GM23338 (cell line): ENCODE measurements around the gene ARHGEF10L. TPM values are rescaled to one million over a fixed set of nuclear protein-coding genes. Genes with fewer than 3 reads are reported as not detected.

Experiments used
- ATAC-seq: fragments of 200-7000 bp; cut with Tn5 transposase; 3 replicates; pipeline ENCODE4 v1.9.1; 2020
- DNase-seq: peaks from one replicate; pipeline ENCODE4 v3.0.0-alpha.2; 2015; ENCODE audit warnings: low spot score
- H2AFZ ChIP-seq: fragments of 200-600 bp; sonication (generic); 2 replicates; pipeline ENCODE4 v1.8.0; 2016; ENCODE audit warnings: antibody characterized with exemption, mild to moderate bottlenecking, moderate library complexity
- H3F3A ChIP-seq: fragments of 200-600 bp; sonication (generic); replicated peaks from 2 replicates; pipeline ENCODE4 v1.8.0; 2017; ENCODE audit warnings: antibody characterized with exemption, mixed run types, low read depth
- H3K27ac ChIP-seq: fragments of 200-600 bp; sonication (generic); 2 replicates; pipeline ENCODE4 v1.6.1; 2016; ENCODE audit warnings: low read depth
- H3K27me3 ChIP-seq: fragments of 200-600 bp; sonication (generic); 2 replicates; pipeline ENCODE4 v1.8.0; 2016; ENCODE audit warnings: mild to moderate bottlenecking, mixed run types, moderate library complexity; ENCODE audit not compliant: insufficient read depth
- H3K36me3 ChIP-seq: fragments of 200-600 bp; sonication (generic); 2 replicates; pipeline ENCODE4 v1.8.0; 2016; ENCODE audit warnings: mild to moderate bottlenecking; ENCODE audit not compliant: insufficient read depth
- H3K4me1 ChIP-seq: fragments of 200-600 bp; sonication (generic); 2 replicates; pipeline ENCODE4 v1.8.0; 2016; ENCODE audit warnings: mild to moderate bottlenecking, moderate library complexity; ENCODE audit not compliant: insufficient read depth
- H3K4me2 ChIP-seq: fragments of 200-600 bp; sonication (generic); 2 replicates; pipeline ENCODE4 v1.7.1; 2017; ENCODE audit warnings: mixed run types
- H3K4me3 ChIP-seq: fragments of 200-600 bp; sonication (generic); 2 replicates; pipeline ENCODE4 v1.6.1; 2016; ENCODE audit warnings: mixed run types
- H3K79me2 ChIP-seq: fragments of 200-600 bp; sonication (generic); replicated peaks from 2 replicates; pipeline ENCODE4 v1.8.0; 2017; ENCODE audit warnings: mild to moderate bottlenecking; ENCODE audit not compliant: insufficient read depth
- H3K9me2 ChIP-seq: fragments of 200-600 bp; sonication (generic); 2 replicates; pipeline ENCODE4 v1.8.0; 2017; ENCODE audit not compliant: insufficient read depth
- H4K20me1 ChIP-seq: fragments of 200-600 bp; sonication (generic); replicated peaks from 2 replicates; pipeline ENCODE4 v1.8.0; 2017; ENCODE audit warnings: mild to moderate bottlenecking; ENCODE audit not compliant: insufficient read depth
- H3K27ac Mint-ChIP-seq: 2 replicates; pipeline ENCODE4 v1.8.0; 2020; ENCODE audit warnings: inconsistent platforms, mild to moderate bottlenecking, moderate library complexity, mixed read lengths
- H3K27me3 Mint-ChIP-seq: 3 replicates; pipeline ENCODE4 v1.8.0; 2022; ENCODE audit warnings: low read depth, mild to moderate bottlenecking, moderate library complexity, mixed read lengths, inconsistent platforms; ENCODE audit not compliant: insufficient read depth, poor library complexity
- H3K36me3 Mint-ChIP-seq: 3 replicates; pipeline ENCODE4 v1.8.0; 2021; ENCODE audit warnings: low read depth, mild to moderate bottlenecking, inconsistent platforms, moderate library complexity, mixed read lengths
- H3K4me1 Mint-ChIP-seq: 3 replicates; pipeline ENCODE4 v1.8.0; 2020; ENCODE audit warnings: mild to moderate bottlenecking, inconsistent platforms, mixed read lengths
- H3K4me3 Mint-ChIP-seq: 3 replicates; pipeline ENCODE4 v1.8.0; 2021; ENCODE audit warnings: moderate library complexity, mild to moderate bottlenecking, inconsistent platforms, mixed read lengths
- H3K9me3 Mint-ChIP-seq: 3 replicates; pipeline ENCODE4 v1.8.0; 2020; ENCODE audit warnings: moderate library complexity, mild to moderate bottlenecking, inconsistent platforms, mixed read lengths
- CREB1 ChIP-seq: fragments of 250-450 bp; sonication (Bioruptor Pico); IDR thresholded peaks from 2 replicates; pipeline ENCODE4 v1.5.0; 2020; ENCODE audit warnings: low read depth, mild to moderate bottlenecking, moderate library complexity
- CTCF ChIP-seq, 2 experiments: fragments of 200-600 bp in 1 of 2; sonication (generic) in 1 of 2; conservative IDR thresholded peaks; 2 replicates each; pipeline versions ENCODE4 v1.5.1 to v1.6.1; 2016 to 2017; ENCODE audit warnings: antibody characterized with exemption in 2 of 2, low read depth in 2 of 2, mild to moderate bottlenecking in 2 of 2, moderate library complexity in 1 of 2
- EZH2 ChIP-seq: fragments of 200-600 bp; sonication (generic); IDR thresholded peaks from one replicate; pipeline ENCODE4 v1.8.0; 2017; ENCODE audit warnings: antibody characterized with exemption, mild to moderate bottlenecking, low read depth; ENCODE audit not compliant: unreplicated experiment
- EZH2phosphoT487 ChIP-seq: fragments of 200-600 bp; sonication (generic); IDR thresholded peaks from one replicate; pipeline ENCODE4 v1.8.1; 2018; ENCODE audit warnings: antibody characterized with exemption; ENCODE audit not compliant: unreplicated experiment
- JUNB ChIP-seq: IDR thresholded peaks from one replicate; pipeline ENCODE4 v1.6.1; 2016; ENCODE audit warnings: antibody characterized with exemption; ENCODE audit not compliant: unreplicated experiment
- NANOG ChIP-seq: IDR thresholded peaks from 2 replicates; pipeline ENCODE4 v1.6.1; 2016; ENCODE audit warnings: antibody characterized with exemption, borderline replicate concordance
- POLR2AphosphoS5 ChIP-seq: IDR thresholded peaks from 2 replicates; pipeline ENCODE4 v1.6.1; 2016; ENCODE audit warnings: antibody characterized with exemption, low read depth
- STAT1 ChIP-seq: IDR thresholded peaks from one replicate; pipeline ENCODE4 v1.6.1; 2016; ENCODE audit warnings: antibody characterized with exemption; ENCODE audit not compliant: unreplicated experiment
- ZNF114 ChIP-seq: fragments of 250-450 bp; sonication (Bioruptor Pico); IDR thresholded peaks from 2 replicates; pipeline ENCODE4 v1.5.0; 2020; ENCODE audit warnings: mild to moderate bottlenecking, moderate library complexity
- ZNF331 ChIP-seq: fragments of 250-450 bp; sonication (Bioruptor Pico); IDR thresholded peaks from 2 replicates; pipeline ENCODE4 v1.5.0; 2020; ENCODE audit warnings: low read depth, mild to moderate bottlenecking, moderate library complexity
- ZNF462 ChIP-seq: fragments of 250-450 bp; sonication (Bioruptor Pico); IDR thresholded peaks from 2 replicates; pipeline ENCODE4 v1.5.0; 2020; ENCODE audit warnings: mild to moderate bottlenecking, moderate library complexity
- polyA plus RNA-seq: library from polyadenylated mRNA; unstranded; fragments of >200 nt; fragmentation: Nextera tagmentation; extraction: Ambion mirVana; gene quantifications from 2 replicates; pipeline ENCODE4 v1.2.1, GENCODE V29; 2016
- total RNA-seq: library from RNA; depleted of rRNA; stranded (reverse); fragments of >200 nt; shearing (Covaris generic); gene quantifications from 2 replicates; pipeline ENCODE4 v1.2.3, GENCODE V29; 2014
- TF ChIP-seq, protein P1 (sequence below): IDR thresholded peaks from one replicate; pipeline ENCODE4 v1.6.1; 2018; ENCODE audit warnings: antibody characterized with exemption; ENCODE audit not compliant: unreplicated experiment
- TF ChIP-seq, protein P2 (sequence below): IDR thresholded peaks from 2 replicates; pipeline ENCODE4 v1.6.1; 2016; ENCODE audit warnings: antibody characterized with exemption

ARHGEF10L gene
- total and polyA plus RNA-seq, 2 experiments from 2014 or later = 12.1 to 46.8 TPM

DNA sequence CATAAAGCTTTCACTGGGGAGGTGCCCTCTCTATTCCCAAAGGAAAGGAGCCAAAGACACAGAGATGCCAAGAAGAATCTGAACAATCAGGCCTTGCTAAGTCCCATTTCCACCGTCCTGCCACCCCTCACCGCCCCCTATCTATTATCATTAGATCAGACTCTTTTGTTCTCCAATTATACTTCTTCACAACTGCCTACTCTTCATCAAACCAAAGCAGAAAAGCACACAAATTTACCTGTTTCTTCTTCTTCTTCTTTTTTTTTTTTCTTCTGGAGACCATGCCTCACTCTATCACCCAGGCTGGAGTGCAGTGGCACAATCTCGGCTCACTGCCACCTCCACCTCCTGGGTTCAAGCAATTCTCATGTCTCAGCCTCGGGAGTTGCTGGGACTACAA lies 43.1 kb upstream of the ARHGEF10L start:
- peaks cover 11% of the 10 kb centered on the region; the same call in 2 of the 3 replicates for H3K4me1 Mint-ChIP-seq
- no peak overlapping the region for H3K4me3 ChIP-seq
- H3F3A ChIP-seq = 0 out of 2 replicates have a peak, but pooled peaks cover 3% of the 10 kb centered on the region
- H3K79me2 ChIP-seq = no peaks in the 10 kb centered on the region
- H3K9me3 Mint-ChIP-seq = peaks cover 14% of the 10 kb centered on the region
- no peaks in the 10 kb centered on the region for H3K27me3 ChIP-seq
- no peak overlapping the region for H2AFZ ChIP-seq
- H3K4me1 ChIP-seq = peaks cover 8% of the 10 kb centered on the region; the same call in 1 of the 2 replicates
- H3K4me2 ChIP-seq = no peak overlapping the region
- no peak for TF ChIP-seq JUNB
- TF ChIP-seq, protein P1, sequence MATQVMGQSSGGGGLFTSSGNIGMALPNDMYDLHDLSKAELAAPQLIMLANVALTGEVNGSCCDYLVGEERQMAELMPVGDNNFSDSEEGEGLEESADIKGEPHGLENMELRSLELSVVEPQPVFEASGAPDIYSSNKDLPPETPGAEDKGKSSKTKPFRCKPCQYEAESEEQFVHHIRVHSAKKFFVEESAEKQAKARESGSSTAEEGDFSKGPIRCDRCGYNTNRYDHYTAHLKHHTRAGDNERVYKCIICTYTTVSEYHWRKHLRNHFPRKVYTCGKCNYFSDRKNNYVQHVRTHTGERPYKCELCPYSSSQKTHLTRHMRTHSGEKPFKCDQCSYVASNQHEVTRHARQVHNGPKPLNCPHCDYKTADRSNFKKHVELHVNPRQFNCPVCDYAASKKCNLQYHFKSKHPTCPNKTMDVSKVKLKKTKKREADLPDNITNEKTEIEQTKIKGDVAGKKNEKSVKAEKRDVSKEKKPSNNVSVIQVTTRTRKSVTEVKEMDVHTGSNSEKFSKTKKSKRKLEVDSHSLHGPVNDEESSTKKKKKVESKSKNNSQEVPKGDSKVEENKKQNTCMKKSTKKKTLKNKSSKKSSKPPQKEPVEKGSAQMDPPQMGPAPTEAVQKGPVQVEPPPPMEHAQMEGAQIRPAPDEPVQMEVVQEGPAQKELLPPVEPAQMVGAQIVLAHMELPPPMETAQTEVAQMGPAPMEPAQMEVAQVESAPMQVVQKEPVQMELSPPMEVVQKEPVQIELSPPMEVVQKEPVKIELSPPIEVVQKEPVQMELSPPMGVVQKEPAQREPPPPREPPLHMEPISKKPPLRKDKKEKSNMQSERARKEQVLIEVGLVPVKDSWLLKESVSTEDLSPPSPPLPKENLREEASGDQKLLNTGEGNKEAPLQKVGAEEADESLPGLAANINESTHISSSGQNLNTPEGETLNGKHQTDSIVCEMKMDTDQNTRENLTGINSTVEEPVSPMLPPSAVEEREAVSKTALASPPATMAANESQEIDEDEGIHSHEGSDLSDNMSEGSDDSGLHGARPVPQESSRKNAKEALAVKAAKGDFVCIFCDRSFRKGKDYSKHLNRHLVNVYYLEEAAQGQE = no peak
- TF ChIP-seq CREB1 = no peak
- no peak for TF ChIP-seq ZNF114 (CRISPR knock-in tag)
- no peak for TF ChIP-seq CTCF (conservative IDR thresholded peaks at IDR 0.05; ENCODE audit: low read depth in 2 of 2)
- no peak for TF ChIP-seq POLR2AphosphoS5
- TF ChIP-seq STAT1 = no peak
- TF ChIP-seq, protein P2, sequence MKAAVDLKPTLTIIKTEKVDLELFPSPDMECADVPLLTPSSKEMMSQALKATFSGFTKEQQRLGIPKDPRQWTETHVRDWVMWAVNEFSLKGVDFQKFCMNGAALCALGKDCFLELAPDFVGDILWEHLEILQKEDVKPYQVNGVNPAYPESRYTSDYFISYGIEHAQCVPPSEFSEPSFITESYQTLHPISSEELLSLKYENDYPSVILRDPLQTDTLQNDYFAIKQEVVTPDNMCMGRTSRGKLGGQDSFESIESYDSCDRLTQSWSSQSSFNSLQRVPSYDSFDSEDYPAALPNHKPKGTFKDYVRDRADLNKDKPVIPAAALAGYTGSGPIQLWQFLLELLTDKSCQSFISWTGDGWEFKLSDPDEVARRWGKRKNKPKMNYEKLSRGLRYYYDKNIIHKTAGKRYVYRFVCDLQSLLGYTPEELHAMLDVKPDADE = no peak
- no peak for TF ChIP-seq ZNF331 (CRISPR knock-in tag)
- TF ChIP-seq NANOG = no peak
- TF ChIP-seq EZH2phosphoT487 = no peak
- TF ChIP-seq EZH2 = no peak
- TF ChIP-seq ZNF462 (CRISPR knock-in tag) = no peak
- ATAC-seq (no peak), DNase-seq (no peak)
- peaks cover 7% of the 10 kb centered on the region for H3K27me3 Mint-ChIP-seq
- peaks cover 4% of the 10 kb centered on the region; the same call in 1 of the 3 replicates for H3K36me3 Mint-ChIP-seq
- no peak overlapping the region for H3K4me3 Mint-ChIP-seq
- no peak overlapping the region for H3K27ac ChIP-seq
- no peaks in the 10 kb centered on the region for H3K9me2 ChIP-seq
- no peaks in the 10 kb centered on the region for H4K20me1 ChIP-seq
- H3K36me3 ChIP-seq = no peaks in the 10 kb centered on the region
- no peak overlapping the region for H3K27ac Mint-ChIP-seq
